Endothelial cell of umbilical vein (primary cell): ENCODE results near the gene KCNMB4. TPM values are rescaled to one million over a fixed set of nuclear protein-coding genes. Genes with fewer than 3 reads are reported as not detected.

ENCODE experiments used
- BruUV-seq: library from RNA; stranded (reverse); fragments of 400-500 nt; replicated peaks from 2 replicates; lab custom pipeline; 2021; lab: Mats Ljungman, UMichigan
- CTCF ChIA-PET: fragments of 300-600, 350-600 bp; sonication (Branson Sonifier 250); formaldehyde crosslinking; loops from one replicate; lab custom pipeline; 2021; ENCODE audit warnings: antibody characterized with exemption, inconsistent platforms; lab: Charles Lee
- POLR2A ChIA-PET: fragments of 300-600, 350-600 bp; sonication (Branson Sonifier 250); formaldehyde crosslinking; loops from one replicate; lab custom pipeline; 2021; ENCODE audit warnings: antibody characterized with exemption, inconsistent platforms; lab: Charles Lee
- DNase-seq: peaks from one replicate; pipeline ENCODE4 v3.0.0-alpha.2; 2011; ENCODE audit warnings: low read depth, low spot score
- FAIRE-seq: peaks from 2 replicates; lab custom pipeline; 2011; peaks lifted over from hg19 to GRCh38; lab: Jason Lieb, UNC
- H2AFZ ChIP-seq: 2 replicates; pipeline ENCODE4 v1.6.0; 2012; ENCODE audit warnings: low read depth, low read length, control low read depth, inconsistent platforms
- H3K27ac ChIP-seq: 2 replicates; pipeline ENCODE4 v1.5.1; 2011; ENCODE audit warnings: low read depth, mild to moderate bottlenecking, control low read depth, low read length, moderate library complexity; ENCODE audit not compliant: insufficient read depth
- H3K27me3 ChIP-seq, 2 experiments: 2 replicates each; pipeline versions ENCODE4 v1.6.0 to v1.6.1; 2011; ENCODE audit warnings: low read length in 2 of 2, mixed read lengths in 1 of 2; ENCODE audit not compliant: control insufficient read depth in 2 of 2, insufficient read depth in 2 of 2
- H3K36me3 ChIP-seq, 2 experiments: 2 replicates in 1 of 2; 3 replicates in 1 of 2; pipeline ENCODE4 v1.5.1; 2011; ENCODE audit warnings: low read length in 2 of 2, mild to moderate bottlenecking in 1 of 2, moderate library complexity in 1 of 2; ENCODE audit not compliant: control insufficient read depth in 2 of 2, insufficient read depth in 2 of 2; ENCODE audit errors: extremely low read depth in 1 of 2
- H3K4me1 ChIP-seq: 3 replicates; pipeline ENCODE4 v1.5.1; 2011; ENCODE audit warnings: mild to moderate bottlenecking, low read length; ENCODE audit not compliant: control insufficient read depth, insufficient read depth; ENCODE audit errors: extremely low read depth
- H3K4me2 ChIP-seq: 2 replicates; pipeline ENCODE4 v1.6.1; 2011; ENCODE audit warnings: low read length, control low read depth, mixed read lengths; ENCODE audit not compliant: insufficient read depth
- H3K4me3 ChIP-seq, 3 experiments: fragments of 200-600 bp in 1 of 3; sonication (generic), shearing (Covaris generic) in 1 of 3; replicated peaks in 1 of 3; 2 replicates each; pipeline ENCODE4 v1.5.1; 2011 to 2016; ENCODE audit warnings: control low read depth in 3 of 3, low read length in 3 of 3, mild to moderate bottlenecking in 2 of 3, inconsistent platforms in 1 of 3, low read depth in 1 of 3, moderate library complexity in 1 of 3; ENCODE audit not compliant: insufficient read depth in 1 of 3
- H3K79me2 ChIP-seq: 2 replicates; pipeline ENCODE4 v1.6.0; 2012; ENCODE audit warnings: low read length, inconsistent platforms; ENCODE audit not compliant: control insufficient read depth, insufficient read depth
- H3K9ac ChIP-seq: replicated peaks from 2 replicates; pipeline ENCODE3; 2011; ENCODE audit warnings: low read length, control low read depth; ENCODE audit not compliant: insufficient read depth; ENCODE audit errors: extremely low read depth
- H3K9me1 ChIP-seq: replicated peaks from 3 replicates; pipeline ENCODE4 v1.6.0; 2011; ENCODE audit warnings: mild to moderate bottlenecking, low read length; ENCODE audit not compliant: control insufficient read depth, insufficient read depth; ENCODE audit errors: extremely low read depth
- H3K9me3 ChIP-seq: replicated peaks from 2 replicates; pipeline ENCODE4 v1.5.1; 2012; ENCODE audit warnings: low read length, inconsistent platforms; ENCODE audit not compliant: control insufficient read depth, insufficient read depth
- H4K20me1 ChIP-seq: replicated peaks from 2 replicates; pipeline ENCODE3; 2011; ENCODE audit warnings: mild to moderate bottlenecking, low read length; ENCODE audit not compliant: control insufficient read depth, insufficient read depth; ENCODE audit errors: extremely low read depth
- EZH2 ChIP-seq: IDR thresholded peaks from 2 replicates; pipeline ENCODE4 v1.6.1; 2012; ENCODE audit warnings: borderline replicate concordance, low read depth, mild to moderate bottlenecking, moderate library complexity, low read length, inconsistent platforms; ENCODE audit not compliant: severe bottlenecking
- FOS ChIP-seq: IDR thresholded peaks from 2 replicates; pipeline ENCODE4 v1.6.1; 2011; ENCODE audit warnings: mild to moderate bottlenecking, low read length, moderate library complexity, borderline replicate concordance; ENCODE audit not compliant: insufficient read depth
- GATA2 ChIP-seq: IDR thresholded peaks from 2 replicates; pipeline ENCODE4 v1.7.0; 2011; ENCODE audit warnings: low read depth, mild to moderate bottlenecking, moderate library complexity, mixed read lengths, low read length; ENCODE audit not compliant: insufficient read length, insufficient read depth
- JUN ChIP-seq: IDR thresholded peaks from 2 replicates; pipeline ENCODE4 v1.6.1; 2011; ENCODE audit warnings: borderline replicate concordance, low read depth; ENCODE audit not compliant: insufficient read length, insufficient read depth
- MAX ChIP-seq: IDR thresholded peaks from 2 replicates; pipeline ENCODE4 v1.6.1; 2011; ENCODE audit not compliant: insufficient read depth, insufficient read length
- MYC ChIP-seq: IDR thresholded peaks from one replicate; pipeline ENCODE4 v1.6.1; 2011; ENCODE audit warnings: mild to moderate bottlenecking, low read depth, low read length
- POLR2A ChIP-seq: IDR thresholded peaks from 2 replicates; pipeline ENCODE4 v1.6.1; 2012; ENCODE audit warnings: low read depth, mild to moderate bottlenecking, control low read depth, low read length
- POLR2AphosphoS5 ChIP-seq: IDR thresholded peaks from 2 replicates; pipeline ENCODE4 v1.6.1; 2012; ENCODE audit warnings: low read depth, mild to moderate bottlenecking, control low read depth, low read length, moderate library complexity; ENCODE audit not compliant: insufficient read depth
- dilution Hi-C: fragments of 300-500 bp; cut with MboI; formaldehyde crosslinking; loops from one replicate; pipeline ENCODE4 v1.15.0; 2019; ENCODE audit warnings: low sequenced_read_pairs; ENCODE audit not compliant: extremely low pct_ligation_motif_present
- intact Hi-C: fragments of 100-400 bp; cut with micrococcal nuclease; formaldehyde crosslinking; loops from one replicate; pipeline ENCODE4 v1.10.0; 2022
- polyA plus RNA-seq, 4 experiments: library from polyadenylated mRNA; depleted of rRNA in 3 of 4; stranded (reverse) in 3 of 4; unstranded in 1 of 4; fragments of >200 nt; gene quantifications; 2 replicates each; pipeline versions ENCODE4 v1.2.1 to v1.2.3, GENCODE V29; 2011 to 2012; ENCODE audit warnings: missing spikeins in 1 of 4
- total RNA-seq: library from RNA; stranded (reverse); gene quantifications from 2 replicates; pipeline ENCODE4 v1.2.3, GENCODE V29; 2021
- TF ChIP-seq, protein P1 (sequence below), 2 donors: IDR thresholded peaks; 1 replicate in 1 of 2; 2 replicates in 1 of 2; pipeline ENCODE4 v1.5.1; 2011; ENCODE audit warnings: low read length in 2 of 2, mild to moderate bottlenecking in 2 of 2, moderate library complexity in 2 of 2, control low read depth in 1 of 2, inconsistent platforms in 1 of 2, low read depth in 1 of 2; ENCODE audit not compliant: insufficient read depth in 1 of 2; ENCODE audit errors: extremely low read depth in 1 of 2

The KCNMB4 gene
- total and polyA plus RNA-seq, 2 donors (not counting 3 experiments of a cell fraction or from before 2014, with no cell fraction given), result 0.97 to 2.0 TPM

DNA sequence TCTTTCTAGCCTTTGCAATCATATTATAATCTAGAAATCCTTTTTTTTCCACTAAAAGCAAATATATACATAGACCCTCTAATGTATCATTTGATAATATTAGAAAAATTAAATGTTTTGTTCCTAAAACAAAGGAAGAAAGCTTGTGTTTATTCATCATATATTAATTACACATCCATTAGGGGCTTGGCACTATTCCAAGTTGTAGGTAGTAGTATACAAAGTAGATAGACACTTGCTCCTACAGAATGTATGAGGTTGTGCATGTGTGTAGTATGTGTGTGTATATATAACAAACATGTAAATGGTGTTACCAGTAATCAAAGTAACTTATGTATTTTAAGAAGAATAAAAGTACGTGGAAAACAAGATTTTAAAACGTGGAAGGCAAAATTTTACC lies 15.0 kb upstream of the KCNMB4 start:
- Histone ChIP-seq H3K4me3 (no peak overlapping the region), H3K9me3 (no peaks in the 10 kb centered on the region), H3K79me2 (no peaks in the 10 kb centered on the region), H3K4me1 (no peaks in the 10 kb centered on the region), H3K36me3 (no peaks in the 10 kb centered on the region), H3K4me2 (no peak overlapping the region), H4K20me1 (no peaks in the 10 kb centered on the region), H3K27me3 (no peaks in the 10 kb centered on the region), H2AFZ (no peak overlapping the region), H3K9me1 (peaks cover 3% of the 10 kb centered on the region), H3K9ac (no peak overlapping the region), H3K27ac (no peak overlapping the region)
- no peak for TF ChIP-seq FOS
- no peak for TF ChIP-seq EZH2
- TF ChIP-seq GATA2, result no peak
- dilution Hi-C loops (no loop called here), intact Hi-C loops (no loop called here)
- ChIA-PET CTCF (no interaction called here), POLR2A (no interaction called here)
- DNase-seq (no peak), FAIRE-seq (no peak)
- BruUV-seq, result no TSS peak

- Histone ChIP-seq H3K9me3 (no peaks in the 10 kb centered on the region), H3K27ac (no peak overlapping the region), H3K27me3 (no peaks in the 10 kb centered on the region), H3K9me1 (peaks cover 3% of the 10 kb centered on the region), H3K79me2 (no peaks in the 10 kb centered on the region), H3K4me3 (no peak overlapping the region), H3K4me2 (no peak overlapping the region), H3K9ac (no peak overlapping the region), H3K4me1 (no peaks in the 10 kb centered on the region), H2AFZ (no peak overlapping the region), H3K36me3 (no peaks in the 10 kb centered on the region), H4K20me1 (no peaks in the 10 kb centered on the region)
- FAIRE-seq, result no peak
- dilution Hi-C loops (no loop called here), intact Hi-C loops (no loop called here)
- ChIA-PET CTCF (no interaction called here), POLR2A (no interaction called here)
- TF ChIP-seq MAX (no peak), JUN (no peak), GATA2 (no peak), FOS (no peak), POLR2AphosphoS5 (no peak), POLR2A (no peak), MYC (no peak), EZH2 (no peak)
- TF ChIP-seq, protein P1, sequence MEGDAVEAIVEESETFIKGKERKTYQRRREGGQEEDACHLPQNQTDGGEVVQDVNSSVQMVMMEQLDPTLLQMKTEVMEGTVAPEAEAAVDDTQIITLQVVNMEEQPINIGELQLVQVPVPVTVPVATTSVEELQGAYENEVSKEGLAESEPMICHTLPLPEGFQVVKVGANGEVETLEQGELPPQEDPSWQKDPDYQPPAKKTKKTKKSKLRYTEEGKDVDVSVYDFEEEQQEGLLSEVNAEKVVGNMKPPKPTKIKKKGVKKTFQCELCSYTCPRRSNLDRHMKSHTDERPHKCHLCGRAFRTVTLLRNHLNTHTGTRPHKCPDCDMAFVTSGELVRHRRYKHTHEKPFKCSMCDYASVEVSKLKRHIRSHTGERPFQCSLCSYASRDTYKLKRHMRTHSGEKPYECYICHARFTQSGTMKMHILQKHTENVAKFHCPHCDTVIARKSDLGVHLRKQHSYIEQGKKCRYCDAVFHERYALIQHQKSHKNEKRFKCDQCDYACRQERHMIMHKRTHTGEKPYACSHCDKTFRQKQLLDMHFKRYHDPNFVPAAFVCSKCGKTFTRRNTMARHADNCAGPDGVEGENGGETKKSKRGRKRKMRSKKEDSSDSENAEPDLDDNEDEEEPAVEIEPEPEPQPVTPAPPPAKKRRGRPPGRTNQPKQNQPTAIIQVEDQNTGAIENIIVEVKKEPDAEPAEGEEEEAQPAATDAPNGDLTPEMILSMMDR (IDR thresholded peaks at IDR 0.05; ENCODE audit: extremely low read depth in 1 of 2, insufficient read depth in 1 of 2, low read depth in 1 of 2, low read length in 2 of 2), result no peak
- TSS peak; percentile 32 for BruUV-seq
- DNase-seq, result no peak
Measured at GRCh38 chr12:70353780-70354660, 12.1 kb upstream of the KCNMB4 start.
